PFSK-1 (cell line): ENCODE data around the gene COQ10B.

Experiments used
- POLR2AphosphoS5 ChIP-seq: IDR thresholded peaks from 2 replicates; pipeline ENCODE4 v1.6.1; 2012; ENCODE audit warnings: low read depth, mild to moderate bottlenecking, control low read depth, low read length, moderate library complexity
- TAF1 ChIP-seq: IDR thresholded peaks from 2 replicates; pipeline ENCODE4 v1.6.1; 2012; ENCODE audit warnings: low read length, control low read depth, borderline replicate concordance; ENCODE audit not compliant: insufficient read depth

GRCh38 chr2:197506658-197507057 is 53.3 kb downstream of the COQ10B start:
- TF ChIP-seq POLR2AphosphoS5 (no peak), TAF1 (no peak)
